Activated T-cell treated with anti-CD3 and anti-CD28 coated beads for 48 hours (primary cell): Measurements from ENCODE around the gene DIAPH1.
A peak's percentile ranks its signal among the peaks of the same experiment; 100 is the strongest.
"Not testable (repeated sequence)": the region's sequence is repeated elsewhere in the genome, so short reads cannot be mapped to it uniquely, and the experiment has no call there.

Experiments
- DNase-seq: peaks from one replicate; pipeline ENCODE4 v3.0.0-alpha.2; 2020; ENCODE audit warnings: low read depth

The DIAPH1 gene

DNA sequence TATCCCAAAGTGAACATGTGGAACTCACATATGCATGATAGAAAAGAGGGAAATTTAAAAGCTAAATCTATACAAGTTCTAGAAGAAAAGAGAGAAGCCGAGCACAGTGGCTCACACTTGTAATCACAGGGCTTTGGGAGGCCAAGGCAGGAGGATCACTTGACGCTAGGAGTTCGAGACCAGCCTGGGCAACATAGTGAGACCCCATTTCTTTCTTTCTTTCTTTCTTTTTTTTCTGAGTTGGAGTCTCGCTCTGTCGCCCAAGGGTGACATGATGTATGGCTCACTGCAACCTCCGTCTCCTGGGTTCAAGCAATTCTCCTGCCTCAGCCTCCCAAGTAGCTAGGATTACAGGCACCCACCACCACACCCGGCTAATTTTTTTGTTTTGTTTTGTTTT lies 8.9 kb downstream of the DIAPH1 start:
- not testable (repeated sequence) for DNase-seq

DNA sequence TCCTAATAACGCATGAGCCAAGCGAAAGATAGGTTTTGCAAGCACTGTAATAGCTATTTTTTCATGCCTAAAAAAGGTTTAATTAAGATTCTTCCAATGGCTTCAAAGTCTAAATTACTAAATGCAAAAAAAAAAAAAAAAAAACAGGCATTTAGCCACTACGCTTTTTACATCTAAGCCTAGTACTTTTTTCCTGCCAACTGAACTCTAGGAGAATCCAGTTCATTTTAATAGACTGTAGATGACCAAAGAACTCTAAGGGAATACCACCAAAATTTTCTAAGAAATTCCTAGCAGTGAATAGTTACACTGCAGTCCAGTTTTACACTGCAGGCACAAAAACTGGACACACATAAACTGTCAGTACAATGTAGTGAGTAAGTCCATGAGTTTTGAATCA lies 9.8 kb downstream of the DIAPH1 start:
- no peak for DNase-seq

DNA sequence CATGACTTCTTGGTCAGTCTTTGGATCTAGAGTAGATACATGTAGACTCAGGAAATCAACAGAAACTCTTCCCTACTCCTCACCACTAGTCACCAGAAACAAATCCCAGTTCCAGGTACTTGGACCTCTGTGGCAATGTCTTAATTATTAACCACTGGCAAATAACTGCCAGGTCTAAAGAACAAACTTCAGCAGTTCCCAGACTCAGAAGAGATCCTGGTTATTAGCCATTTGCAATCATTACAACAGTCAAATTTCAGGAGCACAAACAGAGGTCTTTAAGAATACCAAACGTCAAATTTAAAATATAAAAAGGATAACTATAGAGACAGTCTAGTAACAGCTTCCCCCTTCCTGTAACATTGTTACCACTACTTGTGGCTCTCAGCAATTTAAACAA lies 10.2 kb downstream of the DIAPH1 start:
- no peak for DNase-seq

DNA sequence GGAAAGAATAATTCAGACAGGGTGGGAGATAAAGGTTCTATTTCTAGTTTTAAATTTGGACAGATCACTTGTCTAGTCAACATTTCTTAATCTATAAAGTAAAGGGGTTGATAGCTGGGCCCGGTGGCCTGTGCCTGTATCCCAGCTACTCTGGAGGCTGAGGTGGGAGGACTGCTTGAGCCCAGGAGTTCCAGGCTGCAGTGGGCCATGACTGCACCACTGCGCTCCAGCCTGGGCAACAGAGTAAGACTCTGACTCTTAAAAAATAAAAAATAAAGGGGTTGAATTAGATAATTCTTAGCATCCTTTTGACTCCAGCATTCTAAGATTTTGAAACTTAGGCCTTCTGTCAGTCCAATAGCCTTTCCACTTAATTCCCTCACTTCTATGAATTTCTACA lies 10.8 kb downstream of the DIAPH1 start:
- no peak for DNase-seq

DNA sequence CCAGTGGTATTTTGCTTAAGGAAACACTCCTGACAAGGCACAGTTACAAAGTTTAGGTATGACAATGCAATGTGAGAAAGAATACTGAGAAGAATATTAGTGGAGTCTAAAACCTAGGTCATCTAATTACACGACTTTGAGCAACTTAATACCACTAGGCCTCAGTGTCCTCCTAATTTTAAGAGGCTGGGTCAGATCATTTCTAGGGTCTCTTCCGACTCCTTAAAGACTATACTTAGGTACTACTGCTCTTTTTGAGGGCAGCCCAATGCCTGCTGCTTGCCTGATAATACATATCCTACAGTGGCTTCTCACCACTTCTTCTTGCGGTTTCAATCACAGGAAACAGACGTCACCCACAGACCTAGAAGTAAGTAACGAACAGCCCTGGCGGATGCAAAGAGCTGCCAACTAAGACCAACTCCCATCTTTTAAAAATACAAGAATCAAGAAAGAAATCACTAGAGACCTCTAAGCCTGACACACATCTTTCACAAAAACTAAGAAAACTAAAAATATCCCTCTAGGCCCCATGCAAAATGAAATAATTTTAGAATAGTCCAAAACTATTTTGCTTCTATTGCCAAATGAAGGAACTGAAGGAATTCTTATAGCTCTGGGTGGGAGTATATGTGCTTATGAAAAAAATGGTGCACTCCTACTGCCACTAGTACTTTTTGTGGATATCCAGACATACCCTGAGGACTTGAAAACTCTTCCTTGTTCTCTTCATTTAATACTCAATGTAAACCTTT lies 13.1 kb downstream of the DIAPH1 start:
- peak; percentile 40 for DNase-seq

DNA sequence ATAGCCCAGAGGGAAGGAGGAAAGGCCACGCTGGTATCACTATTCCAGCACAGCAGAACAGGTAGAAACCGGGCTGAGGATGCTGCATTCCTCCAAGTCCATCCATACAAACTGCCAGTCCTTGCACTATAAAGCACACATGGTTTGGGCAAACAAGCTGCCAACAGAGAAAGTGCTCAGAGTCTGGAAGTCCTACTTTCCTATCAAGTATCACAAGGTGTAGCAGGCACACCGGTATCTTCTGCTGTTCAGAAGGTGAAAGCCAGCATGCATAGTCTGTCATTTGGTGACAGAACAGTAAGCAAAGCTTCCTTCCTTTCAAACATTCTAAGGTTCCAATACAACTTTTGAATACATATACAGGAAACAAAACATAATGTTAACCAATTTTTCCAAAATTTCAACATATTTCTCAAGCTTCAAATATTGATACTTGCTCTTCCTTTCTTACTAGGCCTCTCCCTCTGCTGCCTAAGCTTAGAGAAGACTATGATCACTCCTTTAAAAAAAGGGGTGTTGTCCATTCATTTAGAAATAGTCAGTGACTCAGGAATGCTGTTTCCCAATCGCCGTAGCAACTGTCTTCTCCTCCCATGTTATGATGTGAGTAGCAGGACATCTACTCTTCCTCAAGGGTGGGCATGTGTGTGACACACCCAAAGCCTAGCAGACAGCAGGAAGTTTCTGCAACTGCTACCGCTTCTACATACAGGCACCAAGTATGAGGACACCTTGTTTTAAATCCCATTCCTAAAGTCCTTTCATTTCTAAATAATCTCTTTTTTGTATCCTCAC lies 14.7 kb downstream of the DIAPH1 start:
- no peak for DNase-seq

DNA sequence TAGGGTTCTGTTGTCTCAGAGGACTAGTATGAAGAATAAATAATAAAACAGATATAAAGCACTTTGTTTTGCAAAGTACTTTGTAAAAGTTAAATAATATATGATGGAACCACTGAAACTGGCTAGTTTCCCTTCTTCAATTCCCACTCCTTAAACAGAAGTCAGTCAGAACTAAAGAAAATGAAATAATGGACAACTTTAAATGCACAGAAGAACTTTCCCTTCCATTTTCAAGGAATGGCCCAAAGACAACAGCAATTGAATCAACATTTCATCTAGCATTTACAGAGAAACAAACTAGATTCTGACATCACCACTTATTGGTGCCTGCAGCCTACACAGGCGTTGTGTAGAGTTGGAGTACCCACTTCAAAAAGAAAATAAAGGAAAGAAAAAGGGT lies 16.2 kb downstream of the DIAPH1 start:
- no peak for DNase-seq

DNA sequence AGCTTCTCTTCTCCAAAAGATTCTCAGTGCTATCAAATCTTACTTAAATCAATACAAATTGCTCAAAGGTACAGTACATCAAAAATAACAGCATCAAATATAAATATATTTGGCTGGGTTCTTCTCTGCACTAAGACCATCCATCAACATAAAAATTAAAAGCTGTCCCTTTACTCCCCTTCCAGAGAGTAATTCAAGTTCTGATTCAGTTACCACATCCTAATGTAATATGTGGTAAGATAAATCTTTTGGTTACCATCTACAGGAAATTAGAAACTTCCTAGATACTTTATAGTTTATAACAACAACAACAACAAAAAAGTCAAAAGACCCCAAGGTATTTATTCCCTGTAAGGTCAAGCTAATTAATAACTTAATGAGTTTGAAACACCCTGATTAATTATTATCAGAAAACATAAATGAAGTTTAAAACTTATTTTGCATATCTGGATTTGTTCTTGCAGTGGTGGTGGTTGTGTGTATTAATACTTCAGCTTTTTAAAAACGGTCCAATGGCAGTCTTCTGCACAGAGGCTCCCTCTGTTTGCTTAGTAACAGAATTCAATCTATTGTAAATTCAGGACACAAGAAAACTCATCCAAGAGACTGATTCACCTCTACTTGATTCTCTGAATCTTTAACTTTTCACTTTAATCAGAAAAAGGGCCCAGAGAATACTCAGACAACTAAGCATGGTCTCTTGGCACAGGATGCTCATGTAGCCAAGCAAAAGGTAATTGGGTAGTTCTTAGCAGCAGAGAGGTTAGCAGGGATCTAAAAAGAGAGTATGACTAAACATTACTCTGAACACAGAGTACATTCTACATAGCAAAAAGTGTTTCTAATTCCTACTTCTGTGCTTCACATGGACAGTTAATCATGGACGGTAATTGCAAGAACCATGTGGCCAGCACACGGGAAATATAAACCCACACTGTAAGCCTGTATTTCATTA lies 20.1 kb downstream of the DIAPH1 start:
- no peak for DNase-seq

DNA sequence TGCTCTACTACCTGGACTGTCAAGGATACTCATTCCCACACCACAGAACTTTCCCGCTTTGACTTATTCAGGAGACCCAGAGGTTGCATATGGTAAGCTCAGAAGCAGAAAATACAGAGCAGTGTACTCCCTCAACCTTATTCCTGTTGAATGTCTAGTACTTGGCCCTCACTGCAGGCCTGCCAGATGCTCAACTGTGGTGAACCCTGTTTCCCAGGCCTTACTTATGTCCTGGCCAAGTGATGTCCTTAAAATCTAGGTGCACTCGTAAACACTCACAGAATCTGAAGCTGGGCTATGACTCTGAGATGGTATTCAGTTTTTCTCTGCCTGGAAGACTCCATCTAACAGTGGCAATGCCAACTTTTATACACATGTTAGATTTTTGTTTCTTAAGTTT lies 21.0 kb downstream of the DIAPH1 start:
- DNase-seq, result no peak

DNA sequence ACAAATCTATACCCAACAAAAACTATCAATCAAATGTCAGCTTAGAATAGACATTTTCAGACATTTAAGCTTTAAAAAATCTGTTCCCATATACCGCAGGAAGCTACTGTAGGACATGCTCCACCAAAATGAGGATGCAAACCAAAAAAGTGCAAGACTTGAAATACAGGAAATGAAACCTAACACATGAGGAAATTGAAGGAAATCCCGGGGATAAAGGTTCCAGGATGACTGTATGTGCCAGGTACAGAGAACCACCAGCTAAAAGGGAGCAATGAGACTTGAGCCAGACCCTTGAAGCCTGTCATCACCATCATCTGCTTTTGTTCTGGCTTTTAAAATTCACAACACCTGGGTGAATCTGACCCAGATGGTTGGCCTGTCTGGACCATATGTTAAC lies 21.4 kb downstream of the DIAPH1 start:
- DNase-seq, result no peak

DNA sequence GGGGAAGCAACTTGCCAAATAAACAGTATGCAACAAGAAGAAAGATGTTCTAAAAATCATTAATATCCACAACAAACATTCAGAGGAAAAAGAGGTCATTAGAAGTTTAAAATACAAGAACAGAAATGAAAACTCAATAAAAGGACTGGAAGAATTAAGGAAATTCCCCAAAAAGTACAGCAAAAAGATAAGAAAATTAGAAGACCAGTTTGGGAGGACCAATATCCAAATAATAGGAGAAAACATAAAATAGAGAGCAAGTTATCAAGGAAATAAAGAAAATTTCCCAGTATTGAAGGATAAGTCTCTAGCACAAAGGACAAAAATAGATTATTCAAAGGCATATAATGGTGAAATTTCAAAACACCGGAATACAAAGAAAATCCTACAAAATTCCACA lies 21.9 kb downstream of the DIAPH1 start:
- no peak for DNase-seq

DNA sequence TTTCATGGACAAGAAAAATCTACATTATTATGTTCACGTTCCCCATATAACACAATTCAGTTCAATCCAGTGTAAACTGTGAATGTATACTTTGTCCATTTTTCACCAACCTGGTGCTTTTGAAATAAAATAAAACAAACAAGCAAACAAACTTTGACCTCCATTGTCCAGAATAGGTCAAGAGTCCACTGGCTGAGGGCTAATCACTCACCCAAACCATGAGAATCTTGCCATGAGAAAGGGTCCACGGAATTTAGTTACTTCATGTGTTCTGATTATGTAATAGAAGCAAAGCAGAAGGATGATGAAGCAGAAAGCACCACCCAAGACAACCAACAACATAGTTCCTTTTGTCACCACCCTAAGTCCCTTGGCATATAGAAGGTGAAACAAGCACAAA lies 28.7 kb downstream of the DIAPH1 start:
- no peak for DNase-seq

DNA sequence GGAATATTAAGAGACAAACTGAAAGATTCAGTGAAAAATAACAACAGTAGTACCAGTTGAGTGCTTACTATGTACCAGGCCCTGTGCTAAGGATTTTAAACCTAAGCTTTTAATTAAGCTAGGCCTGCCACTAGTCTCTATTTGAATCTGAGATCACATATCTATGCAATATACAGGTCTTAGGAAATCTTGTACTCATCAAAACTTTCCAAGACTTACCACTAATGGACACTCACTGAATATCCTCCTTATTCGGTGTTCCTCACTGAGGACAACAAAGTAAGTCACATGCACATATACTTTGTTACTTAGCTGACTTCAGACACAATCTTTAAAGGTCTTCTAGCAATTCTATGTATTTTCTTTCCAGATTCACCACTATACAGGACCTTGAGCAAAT lies 32.6 kb downstream of the DIAPH1 start:
- no peak for DNase-seq

DNA sequence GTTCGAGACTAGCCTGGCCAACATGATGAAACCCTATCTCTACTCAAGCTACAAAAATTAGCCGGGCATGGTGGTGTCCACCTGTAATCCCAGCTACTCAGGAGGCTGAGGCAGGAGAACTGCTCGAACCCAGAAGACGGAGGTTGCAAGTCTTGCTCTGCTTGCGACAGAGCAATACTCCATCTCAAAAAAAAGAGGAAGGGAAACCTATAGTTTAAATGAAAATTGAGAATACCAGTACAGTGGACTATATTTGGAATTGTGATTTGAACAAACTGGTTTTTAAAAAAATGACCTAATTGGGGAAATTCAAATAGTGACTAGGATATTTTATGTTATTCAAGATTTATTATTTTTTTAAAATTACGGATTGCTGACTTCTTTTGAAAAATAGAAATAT lies 33.2 kb downstream of the DIAPH1 start:
- DNase-seq, result no peak

DNA sequence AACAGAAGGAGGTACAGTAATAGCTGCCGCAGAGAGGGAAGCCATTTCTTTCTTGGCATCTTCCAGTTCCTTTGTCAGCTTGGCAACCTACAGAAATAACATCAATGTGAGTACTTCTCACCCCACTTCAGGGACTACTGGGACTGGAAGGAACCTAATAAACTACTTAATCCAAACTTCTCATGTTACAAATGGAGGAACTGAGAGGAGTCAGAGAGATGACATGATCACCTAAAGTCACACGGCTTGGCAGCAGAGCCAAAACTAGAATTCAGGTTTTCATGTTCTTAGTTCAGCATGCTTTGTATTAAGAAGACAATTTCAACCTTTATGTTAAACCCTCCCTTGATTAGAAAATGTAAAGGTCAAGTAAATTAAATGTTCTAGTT lies 44.7 kb downstream of the DIAPH1 start:
- no peak for DNase-seq

DNA sequence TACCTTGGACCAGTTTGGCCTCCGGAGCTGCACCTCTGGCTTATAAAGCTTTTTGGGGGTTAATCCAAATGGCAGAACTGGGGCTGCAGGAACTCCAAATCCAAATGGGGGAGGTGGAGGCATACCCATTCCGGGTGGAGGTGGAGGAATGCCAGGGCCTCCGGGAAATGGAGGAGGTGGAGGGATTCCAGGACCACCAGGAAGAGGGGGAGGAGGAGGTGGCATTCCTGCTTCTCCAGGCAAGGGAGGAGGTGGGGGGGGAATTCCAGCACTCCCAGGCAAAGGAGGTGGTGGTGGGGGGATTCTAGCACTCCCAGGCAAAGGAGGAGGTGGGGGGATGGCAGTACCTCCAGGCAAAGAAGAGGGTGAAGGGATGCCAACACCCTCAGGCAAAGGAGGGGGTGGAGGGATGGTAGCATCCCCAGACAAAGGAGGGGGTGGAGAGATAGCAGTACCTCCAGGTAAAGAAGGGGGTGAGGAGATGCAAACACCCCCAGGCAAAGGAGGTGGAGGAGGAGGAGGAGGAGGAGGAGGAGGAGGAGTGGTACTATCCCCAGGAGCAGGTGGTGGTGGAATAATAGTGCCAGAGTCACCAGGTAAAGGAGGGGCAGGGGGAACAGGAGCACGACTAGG lies 45.2 kb downstream of the DIAPH1 start:
- no peak for DNase-seq

DNA sequence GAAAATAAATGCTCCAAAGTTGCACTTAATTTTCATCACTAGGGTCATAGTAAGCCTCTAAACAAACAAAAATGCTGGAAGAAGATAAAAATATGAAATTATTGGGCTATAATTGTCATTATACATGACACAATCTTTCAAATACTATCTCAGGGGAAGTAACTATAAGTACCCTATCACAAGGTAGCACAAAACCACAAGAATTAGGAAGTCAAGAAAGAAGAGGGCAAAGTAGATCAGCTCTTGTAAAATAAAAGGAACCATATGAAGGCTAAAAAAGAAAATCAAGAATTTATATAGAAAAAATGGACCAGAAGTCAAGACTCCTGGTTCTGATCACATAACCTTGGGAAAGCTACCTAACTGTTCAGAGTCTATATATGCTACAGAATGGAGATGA lies 48.1 kb downstream of the DIAPH1 start:
- no peak for DNase-seq

DNA sequence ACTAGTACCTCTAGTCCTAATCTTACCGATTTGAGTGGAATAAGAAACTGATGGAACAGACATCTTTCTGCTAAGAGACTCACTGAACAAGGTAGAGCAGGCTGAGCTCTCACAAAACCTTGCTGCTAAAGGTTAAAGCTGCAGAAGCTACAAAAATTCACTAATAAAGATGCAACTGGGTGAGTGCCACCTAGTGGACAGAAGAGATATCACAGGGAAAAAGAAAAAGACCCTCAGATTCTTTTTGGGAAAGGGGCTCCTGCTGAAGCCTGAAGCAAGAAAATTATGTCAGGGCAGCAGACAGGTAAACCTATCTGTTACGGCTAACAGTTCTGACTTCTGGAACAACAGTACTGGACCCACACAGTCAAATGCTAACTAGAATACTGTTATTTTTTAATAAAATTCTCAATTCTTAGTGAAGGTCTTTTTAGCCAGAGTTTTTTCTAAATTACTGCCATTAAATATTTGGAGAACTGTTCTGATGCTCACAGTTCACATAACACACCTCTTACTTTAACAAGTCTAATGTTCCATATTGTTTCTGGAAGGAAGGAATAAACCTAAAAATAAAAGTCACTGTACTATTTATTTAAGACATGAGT lies 51.2 kb downstream of the DIAPH1 start:
- no peak for DNase-seq

DNA sequence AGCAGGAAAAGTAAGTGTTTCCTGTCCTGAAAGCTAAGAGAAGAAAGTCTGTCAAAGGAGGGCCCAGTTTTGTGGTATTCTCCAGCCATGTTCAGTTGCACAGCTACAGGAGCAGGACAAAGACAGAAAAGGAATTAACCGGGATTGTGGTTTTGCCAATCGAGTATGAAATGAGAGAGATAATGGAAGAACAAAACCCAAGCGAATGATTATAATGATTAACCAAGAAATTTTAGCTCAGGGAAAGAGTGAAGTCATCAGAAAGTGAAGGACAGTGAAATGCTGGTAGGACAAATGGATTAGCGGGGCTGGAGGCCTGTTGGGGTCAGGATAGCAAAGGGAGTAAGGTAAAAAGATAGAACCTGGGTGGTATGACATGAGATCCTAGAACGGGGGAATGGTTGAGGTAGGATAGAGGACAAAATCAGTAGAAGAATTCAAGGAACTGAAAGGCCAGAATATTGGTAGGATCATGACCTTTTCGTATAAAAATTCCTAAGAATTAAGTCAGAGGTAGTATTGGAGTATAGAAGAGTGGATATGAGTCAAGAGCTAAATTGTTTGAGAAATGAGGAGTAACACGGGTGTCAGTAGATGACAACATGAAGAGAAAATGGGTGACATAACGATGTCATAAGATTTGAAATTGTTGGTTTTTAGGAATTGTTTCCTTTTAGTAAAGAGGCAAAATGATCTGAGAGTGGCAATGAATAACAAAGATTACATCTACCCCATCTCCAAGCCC lies 52.8 kb downstream of the DIAPH1 start:
- DNase-seq, result no peak

DNA sequence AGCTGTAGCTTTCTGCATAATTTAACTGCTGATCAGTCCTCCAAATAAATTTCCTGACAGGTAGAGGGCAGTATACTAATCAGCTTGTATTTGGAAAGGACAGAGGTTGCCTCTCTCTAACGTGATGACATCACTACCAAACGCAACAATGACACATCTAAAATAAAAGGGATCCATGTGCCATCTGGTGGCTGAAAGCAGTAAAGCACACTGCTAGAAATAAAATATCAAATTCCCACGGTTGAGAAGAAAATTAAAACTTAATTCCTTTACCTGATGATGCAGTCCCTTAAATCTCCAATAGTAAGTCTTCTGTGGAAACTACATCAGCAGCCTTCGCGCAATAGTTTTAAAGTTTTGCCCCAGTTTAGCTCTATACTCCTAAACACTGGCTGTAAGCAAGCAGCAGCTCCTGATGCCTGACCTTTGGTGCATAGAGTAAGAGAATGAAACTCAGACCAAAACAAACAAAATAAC lies 54.5 kb downstream of the DIAPH1 start:
- peak; percentile 29 for DNase-seq
